SH-SY5Y (cell line): ENCODE results near the gene BMAL1.

Experiments used
- GATA2 ChIP-seq: IDR thresholded peaks from 2 replicates; pipeline ENCODE4 v1.6.1; 2011; ENCODE audit warnings: mild to moderate bottlenecking, low read depth, low read length
- GATA3 ChIP-seq: IDR thresholded peaks from 2 replicates; pipeline ENCODE4 v1.6.1; 2011; ENCODE audit warnings: low read depth, mild to moderate bottlenecking, low read length, moderate library complexity

The BMAL1 gene

DNA sequence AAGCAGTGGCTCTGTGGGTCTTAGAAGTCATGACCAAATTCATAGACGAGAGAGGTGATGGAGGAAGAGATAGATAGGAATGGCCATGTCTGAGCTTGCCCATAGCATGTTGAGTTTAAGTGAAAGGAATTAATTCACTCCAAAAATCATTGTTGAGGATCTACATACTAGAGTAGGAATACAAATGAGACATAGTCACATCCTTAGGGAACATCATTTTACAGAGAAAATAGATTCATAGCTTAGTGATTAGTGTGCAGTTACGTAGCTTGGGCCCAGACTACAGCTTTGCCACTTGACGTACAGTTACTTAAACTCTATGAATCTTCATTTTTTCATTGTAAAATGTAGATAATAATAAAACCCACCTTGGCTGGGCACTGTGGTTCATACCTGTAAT is 21.4 kb upstream of the BMAL1 start:
- TF ChIP-seq GATA3: no peak
- no peak for TF ChIP-seq GATA2

DNA sequence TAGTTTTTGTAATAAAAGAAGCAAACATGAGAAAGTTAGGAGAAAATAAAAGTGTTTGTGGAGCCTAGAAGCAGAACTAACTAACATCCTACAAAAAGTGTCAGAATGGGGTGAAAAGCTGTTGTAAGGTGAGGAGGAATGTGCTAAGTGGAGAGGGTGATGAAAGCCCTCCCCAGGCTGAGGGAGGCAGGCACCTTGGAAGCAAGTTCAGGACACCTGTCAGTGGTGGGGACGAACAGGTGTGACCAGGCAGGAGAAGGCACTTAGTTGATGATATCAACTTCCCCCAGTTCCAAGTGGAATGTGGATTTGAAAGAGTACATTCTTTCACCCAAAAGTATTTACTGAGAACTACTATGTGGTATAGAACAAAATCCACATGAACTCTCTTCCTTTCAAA is 18.7 kb upstream of the BMAL1 start:
- TF ChIP-seq GATA2: no peak
- no peak for TF ChIP-seq GATA3

DNA sequence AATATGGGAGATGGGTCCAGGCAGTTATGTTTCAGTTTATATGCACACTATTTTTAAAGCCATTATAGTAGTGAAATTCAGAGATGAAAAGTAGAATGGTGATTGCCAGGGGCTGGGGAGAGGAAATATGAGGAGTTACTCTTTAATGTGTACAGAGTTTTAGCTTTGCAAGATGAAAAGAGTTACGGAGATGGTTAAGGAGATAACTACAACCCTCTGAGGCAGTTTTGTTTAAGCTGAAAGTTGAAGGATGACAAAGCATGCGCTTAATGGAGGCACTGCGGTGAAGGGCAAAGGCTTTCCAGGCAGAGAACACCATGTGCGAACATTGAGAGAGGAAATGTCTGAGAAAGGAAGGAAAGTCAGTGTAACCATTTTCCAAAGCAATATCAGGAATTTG is 18.2 kb upstream of the BMAL1 start:
- TF ChIP-seq GATA3 (no peak), GATA2 (no peak)

DNA sequence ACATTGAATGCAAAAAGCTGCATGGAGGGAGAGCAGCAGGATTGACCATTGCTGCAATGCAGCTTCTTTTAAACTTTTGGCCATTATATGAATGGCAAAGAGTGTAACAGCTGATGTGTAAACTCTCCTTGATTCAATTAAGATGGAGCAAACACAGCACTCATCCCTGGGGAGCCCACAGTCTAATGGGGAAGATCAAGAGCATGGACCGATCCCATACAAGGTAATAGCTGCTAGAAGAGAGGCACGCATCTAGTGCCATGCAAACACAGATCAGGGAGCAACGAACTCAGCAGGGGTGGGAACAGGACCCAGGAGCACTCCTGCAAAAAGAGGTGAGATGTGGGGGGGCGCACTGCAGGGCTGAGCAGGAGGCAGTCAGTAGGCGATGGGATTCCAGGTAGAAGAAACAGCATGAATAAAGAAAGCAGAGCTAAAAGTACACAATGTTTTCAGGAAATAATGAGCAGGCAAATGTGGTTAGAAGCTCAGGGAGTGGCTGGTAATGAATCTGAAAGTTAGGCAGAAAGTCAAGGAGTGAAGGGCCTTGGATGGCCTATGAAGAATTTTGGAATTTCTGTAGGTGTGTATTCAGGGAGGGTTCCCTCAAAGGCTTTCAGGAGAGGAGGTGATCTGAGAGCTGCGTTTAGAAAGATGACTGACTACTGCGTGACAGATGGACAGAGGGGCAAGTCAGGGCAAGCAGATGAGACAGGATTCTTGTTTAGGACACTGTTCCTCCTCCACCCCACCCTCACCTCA is 17.2 kb upstream of the BMAL1 start:
- TF ChIP-seq GATA3 (no peak), GATA2 (no peak)

DNA sequence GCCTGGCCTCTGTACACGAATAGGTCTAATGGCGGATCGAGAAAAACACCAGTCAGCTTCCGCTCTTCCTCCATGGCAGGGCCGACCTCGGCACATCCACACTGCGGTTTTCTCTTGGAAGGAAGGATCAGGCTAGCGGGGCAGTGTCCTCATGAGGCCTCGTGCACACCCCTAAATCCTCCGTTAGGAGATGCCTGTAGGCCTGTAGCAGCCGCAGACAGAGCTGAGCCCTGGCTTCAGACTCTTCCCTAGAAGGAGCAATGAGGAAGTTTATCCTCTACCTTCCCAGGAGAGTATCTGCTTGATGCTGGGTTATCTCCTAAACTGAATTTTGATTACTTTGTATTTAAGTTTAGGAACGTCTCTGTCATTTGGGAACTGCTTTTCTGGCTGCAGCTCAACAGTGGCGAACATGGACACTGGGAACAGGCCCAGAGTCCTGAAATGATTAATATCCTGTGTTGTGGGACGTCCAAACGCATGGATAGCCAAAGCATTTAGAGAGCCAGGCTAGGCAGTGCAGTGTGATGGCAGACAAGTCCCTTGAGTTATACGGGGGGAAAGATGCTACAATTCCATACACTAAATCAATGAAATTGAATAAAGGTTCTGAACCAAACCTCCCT is 16.5 kb upstream of the BMAL1 start:
- no peak for TF ChIP-seq GATA2
- no peak for TF ChIP-seq GATA3

DNA sequence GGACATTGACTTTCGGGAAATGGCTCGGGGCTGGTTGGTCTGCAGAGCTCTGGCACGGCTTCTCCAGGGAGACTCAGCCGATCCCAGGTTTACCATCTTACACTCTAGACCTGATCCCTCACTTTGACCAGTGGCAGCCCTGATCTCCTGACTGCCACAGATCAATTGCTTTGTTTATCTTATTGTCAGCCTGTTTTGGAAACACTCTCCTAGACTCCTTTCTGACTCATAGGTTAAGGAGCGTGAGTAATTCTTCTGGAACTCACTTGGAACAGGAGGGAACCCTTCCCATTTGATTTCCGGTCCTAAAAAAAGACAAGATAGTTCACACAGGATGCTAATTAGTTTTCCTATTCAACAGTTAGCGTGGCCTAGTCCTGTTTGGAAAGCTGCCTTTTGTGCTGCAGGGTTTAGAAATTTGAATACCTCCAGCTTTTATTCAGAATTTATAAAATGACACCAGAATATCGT is 16.0 kb upstream of the BMAL1 start:
- no peak for TF ChIP-seq GATA2
- no peak for TF ChIP-seq GATA3

DNA sequence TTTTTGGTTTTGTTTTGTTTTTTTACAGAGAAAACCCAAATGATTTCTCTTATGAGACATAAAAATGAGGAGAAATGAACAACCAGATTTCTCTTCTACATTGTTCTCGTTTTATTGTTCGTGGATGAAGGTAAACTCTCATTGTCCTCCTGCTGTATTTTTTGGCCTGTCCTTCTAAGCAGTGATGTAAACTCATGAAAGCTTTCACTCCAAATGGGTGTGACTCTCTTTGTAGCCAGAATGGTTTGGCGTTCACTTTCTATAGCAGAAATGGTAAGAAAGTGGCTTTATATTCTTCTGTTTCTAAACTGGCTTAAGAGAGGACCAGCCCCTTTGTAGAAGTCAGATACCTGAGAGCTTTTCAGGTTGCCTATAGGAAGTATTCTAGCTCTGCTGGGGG is 15.5 kb upstream of the BMAL1 start:
- TF ChIP-seq GATA3 (no peak), GATA2 (no peak)

DNA sequence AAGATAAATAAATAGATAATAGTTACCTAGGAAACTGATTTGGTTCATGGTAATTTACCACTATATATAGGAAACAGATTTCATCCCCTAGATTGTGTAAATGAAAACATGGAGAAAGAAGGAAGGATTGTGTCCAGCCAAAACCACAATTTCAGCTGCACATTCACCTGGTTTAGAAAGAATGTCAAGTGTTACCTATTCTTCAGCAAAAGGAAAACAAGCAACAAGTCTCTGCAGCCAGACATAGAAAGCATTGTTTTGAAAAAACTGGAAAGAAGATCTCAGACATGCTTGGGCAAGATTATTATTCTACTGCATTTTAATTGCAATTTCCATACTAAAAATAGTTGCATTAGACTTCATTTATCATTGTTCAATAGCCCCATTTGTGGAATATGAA is 8.8 kb upstream of the BMAL1 start:
- TF ChIP-seq GATA3: no peak

DNA sequence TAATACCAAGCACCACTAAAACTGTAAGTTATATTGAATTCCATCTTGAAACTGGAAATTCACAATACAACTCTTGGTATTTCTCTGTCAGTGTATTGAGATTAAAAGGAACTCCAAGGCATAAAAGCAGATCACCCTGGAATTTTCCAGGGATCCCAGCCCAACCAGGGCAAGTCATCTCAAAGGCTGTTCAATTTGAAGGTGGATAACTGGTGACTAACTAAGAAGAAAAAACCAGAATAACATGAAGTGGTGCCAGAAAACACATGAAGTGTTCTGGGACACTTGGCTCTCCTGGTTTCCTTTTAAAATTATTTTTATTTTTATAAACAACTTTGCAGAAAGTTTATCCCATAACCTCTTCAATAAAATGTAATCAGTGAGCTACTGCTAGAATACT is 7.8 kb upstream of the BMAL1 start:
- no peak for TF ChIP-seq GATA3
- no peak for TF ChIP-seq GATA2

DNA sequence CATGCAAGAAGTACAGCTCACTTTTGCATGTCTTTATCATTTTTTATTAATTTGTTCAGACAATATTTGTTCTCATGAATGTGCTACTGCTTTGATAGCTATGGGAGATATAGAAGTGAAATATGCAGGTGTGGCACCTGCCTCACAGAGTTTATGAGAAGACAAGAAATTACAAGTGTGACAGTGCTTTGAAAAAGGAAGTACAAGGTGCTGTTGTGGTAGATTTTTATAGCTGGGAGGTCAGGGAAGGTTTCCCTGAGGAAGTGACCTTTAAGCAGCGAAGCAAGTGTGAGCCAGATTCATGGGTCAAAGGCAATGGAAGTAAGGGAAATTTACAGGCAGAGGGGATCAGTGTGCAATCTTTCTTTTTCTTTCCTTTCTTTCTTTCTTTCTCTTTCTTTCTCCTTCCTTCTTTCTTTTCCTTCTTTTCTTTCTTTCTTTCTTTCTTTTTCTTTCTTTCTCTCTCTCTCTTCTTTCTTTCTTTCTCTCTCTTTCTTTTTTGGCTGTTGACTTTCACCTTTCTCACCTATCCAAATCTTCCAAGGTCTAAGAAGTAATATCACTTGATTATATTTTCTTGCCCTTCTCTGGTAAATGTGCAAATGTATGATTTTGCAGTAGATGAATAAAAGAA is 6.4 kb upstream of the BMAL1 start:
- no peak for TF ChIP-seq GATA2
- TF ChIP-seq GATA3: no peak

DNA sequence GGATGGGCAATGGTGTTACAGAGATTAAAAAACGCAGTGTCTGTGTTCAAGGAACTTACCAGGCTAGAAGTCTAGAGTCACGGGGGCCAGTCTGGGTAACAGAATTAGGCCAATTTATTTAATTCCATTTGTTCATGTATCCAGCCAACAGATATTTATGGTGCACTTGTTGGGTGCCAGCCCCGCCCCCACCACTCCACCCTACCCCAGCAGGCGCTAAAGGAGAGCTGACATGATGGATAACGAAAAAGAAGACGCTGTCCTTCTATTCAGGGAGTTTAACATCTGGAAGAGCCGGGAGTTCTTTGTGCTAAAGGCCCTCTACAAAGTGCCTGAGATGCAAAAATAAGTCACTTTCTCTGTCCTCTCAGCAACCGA is 1.1 kb upstream of the BMAL1 start:
- TF ChIP-seq GATA2 (no peak), GATA3 (no peak)

DNA sequence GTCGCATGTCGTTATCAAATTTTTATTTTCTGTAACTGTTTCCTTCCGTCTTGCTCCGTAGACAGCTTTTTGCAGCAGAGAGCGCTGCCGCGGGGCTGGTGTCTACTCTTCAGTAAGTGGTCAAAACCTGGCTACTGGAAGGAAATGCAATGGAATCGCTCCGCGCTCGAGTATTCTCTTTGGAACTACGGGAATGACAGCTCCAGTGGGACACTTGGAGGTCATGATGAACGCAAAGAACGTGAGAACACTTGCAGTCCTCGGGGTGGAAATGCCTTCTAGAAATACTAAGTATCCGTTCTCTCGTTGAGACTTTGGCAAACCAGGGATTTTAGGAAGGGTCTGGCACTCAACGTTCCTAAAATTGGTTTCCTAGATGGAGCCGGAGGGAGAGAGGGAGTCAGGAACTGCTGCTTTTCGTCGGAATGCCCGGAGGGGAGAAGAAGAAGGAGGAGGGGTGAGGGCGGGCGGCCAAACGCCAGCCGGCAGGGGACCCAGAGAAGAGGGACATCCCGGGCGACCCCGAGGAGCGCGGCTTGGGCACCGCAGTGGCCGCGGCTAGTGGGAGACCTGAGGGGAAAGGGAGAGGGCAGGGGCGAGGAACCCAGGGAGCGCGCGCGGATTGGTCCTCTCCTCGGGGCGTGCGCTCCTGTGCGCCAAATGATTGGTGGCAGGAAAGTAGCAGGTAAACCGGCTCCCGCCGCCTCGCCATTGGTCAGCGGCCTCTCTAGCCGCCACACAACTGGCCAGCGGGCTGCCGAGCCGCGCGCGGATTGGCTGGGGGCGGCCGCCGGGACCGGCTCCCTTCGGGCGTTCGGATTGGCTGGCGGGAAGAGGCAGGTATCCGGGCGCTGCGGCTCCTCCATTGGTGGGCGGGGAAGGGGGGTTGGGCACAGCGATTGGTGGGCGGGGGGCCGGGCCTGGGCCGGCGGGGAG is 490 bp upstream of the BMAL1 start:
- TF ChIP-seq GATA2 (no peak), GATA3 (no peak)

DNA sequence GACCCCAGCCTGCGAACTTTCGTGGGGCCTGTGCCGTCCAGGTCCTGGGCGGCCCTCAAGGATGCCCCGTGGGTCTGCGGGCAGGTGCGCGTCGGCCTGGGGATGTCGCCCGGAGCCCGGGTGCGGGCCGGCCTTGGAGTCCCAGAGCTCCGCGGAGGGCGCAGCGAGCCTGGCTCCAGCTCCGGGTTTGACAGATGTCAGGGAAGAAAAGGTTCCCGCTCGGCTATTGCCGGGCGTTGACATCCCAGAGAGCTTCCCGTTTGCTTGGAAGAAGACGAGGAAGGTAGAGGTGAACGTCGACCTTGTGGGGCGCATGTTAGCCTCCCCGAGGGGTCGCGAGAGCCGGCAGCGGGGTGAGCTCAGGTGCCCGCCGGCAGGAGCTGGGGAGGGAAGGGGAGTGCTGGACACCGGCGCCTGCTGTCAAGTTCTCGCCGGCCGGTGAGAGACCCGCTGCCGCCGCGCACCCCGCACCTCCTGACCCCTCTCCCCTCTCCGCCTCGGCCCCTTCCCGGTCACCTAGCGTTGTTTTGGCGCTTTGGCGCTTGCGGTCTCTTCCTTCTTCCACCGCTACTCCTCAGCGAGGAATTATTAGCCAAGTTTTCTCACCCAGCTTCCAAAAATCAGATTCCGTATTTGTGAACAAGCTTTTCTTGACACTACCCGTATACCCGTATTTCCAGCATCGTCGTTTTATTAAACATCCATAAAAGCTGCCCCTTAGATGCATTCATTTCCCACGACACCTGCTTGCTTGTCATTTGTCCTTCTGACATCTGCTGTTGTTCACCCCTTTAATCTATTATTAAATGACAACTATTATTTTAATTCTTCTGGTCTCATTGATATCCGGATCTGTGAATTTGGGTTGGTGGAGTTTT is 1.3 kb downstream of the BMAL1 start:
- TF ChIP-seq GATA3: no peak
- no peak for TF ChIP-seq GATA2

DNA sequence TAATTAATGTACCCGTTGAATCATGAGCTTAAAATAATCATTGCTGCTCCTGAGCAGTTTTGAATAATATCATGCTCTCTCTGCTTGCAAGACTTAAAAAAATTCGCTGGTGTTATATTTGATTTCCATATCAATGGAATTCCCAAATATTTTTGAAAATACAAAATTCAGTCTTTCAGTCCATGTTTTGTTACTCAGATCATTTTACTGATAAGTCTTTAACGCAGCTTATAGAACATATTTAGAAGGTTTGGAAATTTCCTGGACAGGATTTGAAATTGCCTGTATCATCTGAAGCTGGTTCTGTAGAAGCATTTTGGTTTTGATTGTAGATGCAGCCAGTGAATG is 1.9 kb downstream of the BMAL1 start:
- no peak for TF ChIP-seq GATA2
- no peak for TF ChIP-seq GATA3
